HG02973 (cell line): ENCODE measurements around the gene GHITM.
"Not testable (repeated sequence)": the region's sequence is repeated elsewhere in the genome, so short reads cannot be mapped to it uniquely, and the experiment has no call there.

Experiments used
- ATAC-seq: cut with Tn5 transposase; IDR thresholded peaks from one replicate; pipeline ENCODE4 v1.9.1; 2021; ENCODE audit warnings: moderate library complexity; ENCODE audit not compliant: unreplicated experiment

The GHITM gene

DNA sequence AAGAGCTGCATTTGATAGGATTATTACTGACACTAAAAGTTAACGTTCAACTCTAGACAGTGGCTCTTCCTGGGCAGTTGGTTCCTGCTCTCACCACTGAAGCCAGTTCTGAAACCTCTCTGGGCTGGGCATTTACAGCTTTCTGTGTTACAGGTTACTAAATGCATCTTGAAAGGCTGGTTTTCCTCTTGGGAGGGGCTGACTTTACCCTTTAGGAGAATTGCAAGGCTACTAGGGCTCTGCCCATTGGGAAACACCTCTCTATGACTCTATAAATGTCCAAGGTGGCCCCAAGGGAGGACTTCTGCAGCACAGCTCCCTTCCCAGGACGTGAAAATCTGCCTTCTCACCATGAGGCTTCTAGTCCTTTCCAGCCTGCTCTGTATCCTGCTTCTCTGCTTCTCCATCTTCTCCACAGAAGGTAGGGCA, 34.2 kb downstream of the GHITM start, which contains the start of gene GPR15LG:
Gene GPR15LG, plus strand, starts transcription at position 301 of the 429 bp plus-strand sequence. Its CDS starts 51 bp downstream, at position 352.
- ATAC-seq = no peak

DNA sequence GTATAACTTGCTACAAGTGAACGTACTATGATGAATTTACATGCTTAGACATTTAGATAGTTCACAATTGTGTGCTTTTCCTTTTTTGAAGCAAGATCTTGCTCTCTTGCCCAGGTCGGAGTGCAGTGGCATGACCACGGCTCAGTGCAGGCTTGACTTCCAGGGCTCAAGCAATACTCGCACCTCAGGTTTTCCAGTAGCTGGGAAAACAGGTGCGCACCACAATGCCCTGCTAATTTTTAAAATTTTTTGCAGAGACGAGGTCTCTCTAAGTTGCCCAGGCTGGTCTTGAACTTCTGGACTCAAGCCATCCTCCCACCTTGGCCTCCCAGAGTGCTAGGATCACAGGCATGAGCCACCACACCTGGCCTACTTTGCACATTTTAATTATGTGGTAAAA, 36.1 kb downstream of the GHITM start:
- ATAC-seq = no peak

DNA sequence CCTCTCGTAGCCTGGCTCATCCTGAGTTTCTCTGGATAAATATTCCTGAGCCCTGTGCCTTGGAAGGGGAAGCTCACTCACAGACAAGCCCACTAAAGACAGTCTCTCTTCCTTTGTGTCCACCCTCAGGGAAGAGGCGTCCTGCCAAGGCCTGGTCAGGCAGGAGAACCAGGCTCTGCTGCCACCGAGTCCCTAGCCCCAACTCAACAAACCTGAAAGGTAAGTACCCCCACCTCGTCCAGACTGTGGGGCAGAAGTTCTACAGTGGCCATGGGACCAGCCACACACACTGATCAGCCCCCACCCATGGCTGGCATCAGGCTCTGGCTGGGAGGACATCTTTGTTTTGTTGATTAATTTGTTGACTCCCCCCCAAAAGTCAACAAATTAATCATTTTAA, 37.0 kb downstream of the GHITM start:
- no peak for ATAC-seq

DNA sequence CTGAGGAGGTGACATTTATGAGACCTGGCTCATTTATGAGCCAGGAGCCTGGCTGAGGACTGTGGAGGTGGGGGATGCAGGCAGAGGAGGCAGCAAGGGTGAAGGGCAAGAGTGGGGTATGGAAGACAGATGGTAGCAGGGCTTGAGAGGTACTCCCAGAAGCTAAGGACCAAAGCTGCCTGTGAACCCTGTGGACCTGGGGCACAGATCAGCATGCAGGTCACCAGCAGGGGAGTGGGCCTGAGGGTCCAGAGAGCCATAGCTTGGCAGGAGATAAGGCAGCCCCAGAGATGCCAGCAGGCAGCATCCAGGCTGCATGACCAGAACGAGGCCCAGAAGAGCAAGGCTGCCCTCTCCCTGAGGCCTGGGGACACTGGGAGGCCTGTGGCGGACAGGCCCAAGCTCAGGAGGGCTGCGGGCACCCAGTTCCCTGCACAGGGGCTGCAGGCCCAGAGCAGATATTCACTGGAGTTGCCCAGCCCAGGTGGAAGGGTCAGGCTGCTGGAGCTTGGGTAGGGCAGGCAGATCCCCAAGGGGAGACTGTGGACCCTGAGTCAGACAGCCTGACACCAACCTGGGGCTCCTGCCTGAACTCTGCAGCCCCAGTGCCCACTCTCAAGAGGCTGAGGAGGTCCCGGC, 37.6 kb downstream of the GHITM start:
- no peak for ATAC-seq

DNA sequence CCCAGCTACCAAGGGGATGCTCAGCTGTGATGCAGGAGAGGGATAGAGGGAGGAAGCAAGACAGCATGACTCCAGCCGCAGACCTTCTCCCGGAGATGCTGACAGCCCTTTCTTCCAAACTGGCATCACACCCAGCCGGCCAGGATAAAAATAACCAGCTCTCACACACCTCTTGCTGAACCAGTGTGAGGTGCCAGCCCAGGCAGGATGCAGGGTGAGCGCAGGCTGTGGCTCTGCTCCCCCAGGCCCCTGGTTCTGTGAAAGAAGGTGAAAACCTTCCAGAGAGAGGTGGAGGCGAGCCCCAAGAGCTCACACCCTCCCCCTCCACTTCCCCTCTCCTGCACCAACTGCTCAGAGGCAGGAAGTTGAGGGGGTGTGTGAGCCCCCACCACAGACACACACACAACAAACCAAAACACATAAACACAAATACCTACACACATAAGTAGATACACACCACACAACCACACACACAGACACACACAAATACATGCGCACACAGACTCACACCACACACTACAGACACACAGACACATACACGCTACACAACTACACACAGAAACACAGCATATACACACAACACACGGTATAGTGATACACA, 38.3 kb downstream of the GHITM start:
- no peak for ATAC-seq

DNA sequence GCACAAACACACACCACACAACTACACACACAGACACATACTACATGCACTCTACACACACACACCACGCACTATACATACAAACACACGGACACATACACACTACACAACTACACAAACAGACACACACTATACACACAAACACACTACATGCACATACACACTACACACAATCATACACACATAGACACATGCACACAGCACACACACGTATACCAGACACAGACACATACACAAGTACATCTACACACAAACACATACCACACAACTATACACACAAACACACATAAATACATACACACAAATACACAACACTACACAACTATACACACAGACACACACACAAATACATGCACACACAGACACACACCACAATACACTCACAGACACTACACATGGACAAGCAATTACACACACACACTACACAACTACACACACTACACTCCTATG, 38.9 kb downstream of the GHITM start:
- ATAC-seq = no peak

DNA sequence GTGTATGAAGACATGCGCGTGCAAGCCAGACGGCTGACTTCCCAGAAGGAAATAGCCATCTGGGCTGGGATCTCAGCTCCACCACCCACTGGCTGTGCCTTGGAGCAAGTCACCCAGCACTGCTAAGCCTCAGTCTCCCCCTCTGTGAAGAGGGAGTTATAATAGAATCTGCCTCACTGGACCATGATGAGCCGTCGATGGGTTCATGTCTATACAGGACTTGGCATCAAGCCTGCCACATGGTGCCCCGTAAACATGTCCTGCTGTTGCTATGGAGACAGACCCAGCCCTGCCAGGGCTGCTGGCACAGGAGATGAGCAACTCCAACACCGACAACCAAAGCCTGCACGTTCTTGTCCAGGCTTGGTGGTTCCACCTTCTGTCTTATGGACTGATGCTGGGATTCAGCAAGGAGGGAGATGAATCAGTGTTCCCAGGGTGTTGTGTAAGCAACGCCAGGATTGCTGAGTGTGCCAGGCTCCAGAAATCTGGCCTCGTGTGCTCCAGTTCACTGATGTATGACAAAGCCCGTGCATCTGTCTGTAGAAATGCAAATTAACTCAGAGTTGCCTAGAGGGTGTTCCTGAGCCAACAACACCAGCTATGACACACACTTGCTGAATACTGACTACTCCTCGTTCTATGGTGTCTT, 39.9 kb downstream of the GHITM start:
- peak; percentile 92 for ATAC-seq

DNA sequence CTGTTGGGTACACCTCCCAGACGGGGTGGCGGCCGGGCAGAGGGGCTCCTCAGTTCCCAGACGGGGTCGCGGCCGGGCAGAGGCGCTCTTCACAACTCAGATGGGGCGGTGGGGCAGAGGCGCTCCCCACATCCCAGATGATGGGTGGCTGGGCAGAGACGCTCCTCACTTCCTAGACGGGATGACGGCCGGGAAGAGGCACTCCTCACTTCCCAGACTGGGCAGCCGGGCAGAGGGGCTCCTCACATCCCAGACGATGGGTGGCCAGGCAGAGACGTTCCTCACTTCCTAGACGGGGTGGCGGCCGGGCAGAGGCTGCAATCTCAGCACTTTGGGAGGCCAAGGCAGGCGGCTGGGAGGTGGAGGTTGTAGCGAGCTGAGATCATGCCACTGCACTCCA, 41.1 kb downstream of the GHITM start:
- ATAC-seq = not testable (repeated sequence)

DNA sequence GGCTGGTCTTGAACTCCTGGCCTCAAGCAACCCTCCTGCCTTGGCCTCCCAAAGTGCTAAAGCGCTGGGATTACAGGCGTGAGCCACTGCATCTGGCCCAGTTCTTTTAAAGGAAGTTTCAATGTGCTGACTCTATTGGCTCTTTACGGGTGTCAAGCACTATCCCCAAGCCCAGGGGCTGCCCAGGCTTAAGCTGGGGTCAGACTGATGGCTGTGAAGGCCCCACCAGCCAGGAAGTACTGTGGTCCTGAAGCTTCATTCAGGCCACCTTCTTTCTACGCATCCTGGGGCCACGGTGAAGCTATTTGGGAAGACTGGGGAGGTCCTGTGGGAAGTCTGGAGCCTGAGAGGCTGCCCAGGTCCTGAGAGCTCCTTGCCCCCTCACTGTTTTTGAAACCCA, 42.3 kb downstream of the GHITM start:
- no peak for ATAC-seq

DNA sequence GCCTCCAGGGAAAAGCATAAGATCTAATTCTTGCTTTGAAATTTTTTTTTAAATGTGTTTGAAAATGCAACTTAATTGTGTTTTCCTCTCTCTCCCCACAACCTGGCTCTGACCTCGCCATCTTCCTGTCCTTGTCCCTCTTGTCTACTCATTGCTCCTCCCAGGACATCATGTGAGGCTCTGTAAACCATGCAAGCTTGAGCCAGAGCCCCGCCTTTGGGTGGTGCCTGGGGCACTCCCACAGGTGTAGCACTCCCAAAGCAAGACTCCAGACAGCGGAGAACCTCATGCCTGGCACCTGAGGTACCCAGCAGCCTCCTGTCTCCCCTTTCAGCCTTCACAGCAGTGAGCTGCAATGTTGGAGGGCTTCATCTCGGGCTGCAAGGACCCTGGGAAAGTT, 45.2 kb downstream of the GHITM start:
- no peak for ATAC-seq

DNA sequence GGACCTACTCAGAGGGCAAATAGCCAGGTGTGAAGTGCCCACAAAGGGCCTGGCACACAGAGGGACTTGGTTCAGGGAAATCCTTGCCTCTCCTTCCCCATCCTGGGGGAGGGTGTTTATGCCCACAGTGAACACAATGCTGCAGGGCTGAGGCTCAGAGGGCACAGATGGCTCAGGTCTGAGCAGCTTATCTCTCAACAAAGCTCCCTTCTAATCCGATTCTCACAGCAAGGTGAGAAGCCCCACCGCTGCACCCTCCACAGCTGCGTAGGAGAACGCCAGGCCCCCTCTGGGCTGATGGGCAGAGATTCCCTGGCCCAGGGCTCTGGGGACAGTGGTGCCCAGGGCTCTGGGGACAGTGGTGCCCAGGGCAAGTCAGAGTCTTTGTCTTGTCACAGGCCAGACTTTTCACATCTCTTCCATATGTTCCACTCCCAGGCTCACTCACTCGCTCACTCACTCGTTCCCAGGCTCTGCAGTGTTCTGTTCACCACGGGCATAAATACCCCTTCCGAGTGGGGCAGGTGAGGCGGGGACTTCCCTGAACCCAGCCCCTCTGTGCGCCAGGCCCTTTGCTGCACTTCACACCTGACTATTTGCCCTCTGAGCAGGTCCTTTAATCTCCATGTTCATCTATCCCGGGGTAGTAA, 46.3 kb downstream of the GHITM start:
- no peak for ATAC-seq

DNA sequence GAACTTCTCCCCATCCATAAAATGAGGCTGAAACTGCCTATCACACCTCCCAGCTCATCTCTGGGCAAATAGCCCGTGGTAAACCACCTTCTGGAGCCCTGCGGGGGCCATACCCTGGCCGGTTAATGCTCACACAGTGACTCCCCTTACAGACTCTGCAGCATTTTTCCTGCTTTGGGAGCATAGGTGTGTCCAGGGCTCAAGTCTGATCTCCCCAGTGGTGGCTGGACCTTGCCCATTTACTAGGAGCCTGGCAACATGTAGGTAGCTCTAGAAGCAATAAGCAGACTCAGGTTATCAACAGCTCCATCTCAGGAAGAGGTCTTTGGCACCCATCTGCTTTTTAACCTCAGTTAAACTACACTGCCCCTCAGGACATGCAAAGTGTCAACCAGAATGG, 49.5 kb downstream of the GHITM start:
- no peak for ATAC-seq

DNA sequence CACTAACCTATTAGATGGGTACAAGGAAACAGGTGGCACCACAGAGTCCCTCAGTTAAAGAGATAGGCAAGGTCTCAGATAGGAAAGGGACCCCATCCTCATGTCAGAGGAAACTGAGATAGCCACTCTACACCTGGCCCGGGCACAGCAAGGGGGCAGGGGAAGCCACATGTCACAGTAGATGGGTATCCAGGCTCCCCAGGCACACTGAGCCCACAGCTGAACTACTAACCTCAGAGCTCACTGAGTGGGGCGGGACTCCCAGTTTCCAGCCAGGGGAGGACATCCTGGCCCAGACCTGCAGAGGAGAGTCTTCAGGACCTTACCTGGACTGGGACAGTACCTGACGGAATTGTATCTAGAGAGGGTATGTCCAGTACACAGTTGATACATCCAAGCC, 51.3 kb downstream of the GHITM start:
- ATAC-seq = no peak

DNA sequence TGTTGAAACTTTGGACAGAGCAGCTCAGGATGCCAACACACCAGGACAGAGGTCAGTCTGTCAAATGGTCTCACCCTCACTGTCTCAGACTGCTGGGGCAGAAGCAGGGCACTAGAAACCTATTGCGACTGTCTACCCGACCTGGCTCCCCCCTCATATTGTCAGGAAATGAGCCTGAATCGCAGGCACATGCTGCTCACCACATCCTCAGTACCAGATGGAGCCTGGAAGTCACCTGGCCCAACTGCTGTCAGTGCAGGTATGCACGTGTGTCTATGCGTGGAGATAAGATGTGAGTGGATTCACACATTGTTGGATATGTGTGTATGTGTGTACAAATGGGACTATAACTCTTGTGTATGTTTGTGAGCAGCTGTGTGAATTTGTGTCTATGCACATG, 51.8 kb downstream of the GHITM start:
- no peak for ATAC-seq

DNA sequence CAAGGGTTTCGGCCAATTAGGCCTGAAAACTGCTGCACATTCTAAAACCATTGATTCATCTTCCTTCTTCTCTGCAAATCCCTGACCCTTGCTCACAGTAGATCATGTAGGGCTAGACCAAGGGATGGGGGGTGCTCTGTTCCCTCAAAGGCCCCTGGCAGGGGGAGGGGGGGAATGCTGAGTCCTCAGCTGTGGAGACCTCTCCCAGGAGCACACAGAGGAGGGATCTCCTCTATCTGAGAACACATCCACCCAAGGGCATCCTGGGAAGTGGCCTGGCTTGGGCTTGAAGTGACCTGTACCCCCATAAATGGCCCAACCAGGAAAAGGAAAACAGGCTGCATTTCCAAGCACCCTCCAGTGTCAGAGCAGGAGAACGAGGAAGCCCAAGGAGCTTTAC, 54.0 kb downstream of the GHITM start:
- no peak for ATAC-seq

DNA sequence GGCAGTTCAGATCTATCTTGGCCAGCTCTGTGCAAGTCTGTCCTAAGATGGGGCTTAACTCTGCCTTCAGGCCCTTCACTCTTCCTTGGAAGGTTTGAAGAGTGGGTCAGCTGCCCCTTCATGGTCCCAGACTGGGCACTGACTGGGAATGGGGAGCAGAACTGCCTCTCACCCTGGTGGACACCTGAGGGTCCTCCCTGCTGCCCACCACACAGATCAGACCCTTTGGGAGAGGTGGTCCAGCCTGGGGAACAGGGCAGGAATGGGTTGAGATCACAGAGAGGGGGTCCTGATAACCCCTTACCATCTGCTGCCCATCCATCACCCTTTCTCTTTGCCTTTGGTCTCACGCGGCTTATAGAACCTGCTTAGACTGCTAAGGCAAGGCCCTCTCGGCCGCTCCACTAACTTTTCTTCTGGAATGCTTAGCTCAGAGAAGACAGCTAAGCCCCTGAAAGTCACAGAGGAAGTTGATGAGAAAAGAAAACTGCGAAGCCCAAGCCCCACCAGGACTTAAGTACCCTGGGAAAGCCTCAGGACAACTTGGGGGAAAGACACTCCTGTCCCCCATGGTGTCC, 54.6 kb downstream of the GHITM start:
- ATAC-seq = peak; percentile 2

DNA sequence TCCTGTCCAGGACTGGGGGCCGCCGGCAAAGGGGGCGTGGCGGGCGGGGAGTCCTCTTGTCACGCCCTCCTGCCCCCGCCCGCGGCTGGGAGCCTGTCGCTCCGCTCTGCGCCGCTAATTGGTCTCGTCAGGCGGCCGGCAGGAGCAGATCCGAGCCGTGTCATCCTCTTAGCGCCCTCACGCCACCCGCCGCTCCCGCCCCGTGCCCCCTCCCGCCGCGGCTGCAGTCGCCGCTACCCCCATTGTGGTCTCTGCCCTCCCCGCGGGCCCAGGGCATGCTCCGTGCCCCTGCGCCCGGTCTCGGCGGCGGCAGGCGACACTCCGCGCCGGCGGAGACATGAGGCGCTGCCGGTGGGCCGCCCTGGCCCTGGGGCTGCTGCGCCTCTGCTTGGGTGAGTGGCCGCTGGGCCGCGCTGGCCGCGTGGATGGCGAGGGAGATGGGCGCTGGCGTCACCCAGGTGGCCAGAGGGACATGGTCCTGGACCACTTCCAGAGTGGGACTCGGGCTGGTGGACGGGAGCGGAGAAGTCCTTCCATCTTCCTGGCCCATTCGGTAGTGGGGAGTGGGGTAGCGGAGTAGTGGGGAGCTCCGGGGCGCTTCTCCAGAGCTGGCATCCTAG, 55.2 kb downstream of the GHITM start, which contains the start of gene CDHR1:
Gene CDHR1, plus strand, starts transcription at position 114 of the 620 bp plus-strand sequence. Its CDS starts 224 bp downstream, at position 338.
- ATAC-seq = peak; percentile 68

DNA sequence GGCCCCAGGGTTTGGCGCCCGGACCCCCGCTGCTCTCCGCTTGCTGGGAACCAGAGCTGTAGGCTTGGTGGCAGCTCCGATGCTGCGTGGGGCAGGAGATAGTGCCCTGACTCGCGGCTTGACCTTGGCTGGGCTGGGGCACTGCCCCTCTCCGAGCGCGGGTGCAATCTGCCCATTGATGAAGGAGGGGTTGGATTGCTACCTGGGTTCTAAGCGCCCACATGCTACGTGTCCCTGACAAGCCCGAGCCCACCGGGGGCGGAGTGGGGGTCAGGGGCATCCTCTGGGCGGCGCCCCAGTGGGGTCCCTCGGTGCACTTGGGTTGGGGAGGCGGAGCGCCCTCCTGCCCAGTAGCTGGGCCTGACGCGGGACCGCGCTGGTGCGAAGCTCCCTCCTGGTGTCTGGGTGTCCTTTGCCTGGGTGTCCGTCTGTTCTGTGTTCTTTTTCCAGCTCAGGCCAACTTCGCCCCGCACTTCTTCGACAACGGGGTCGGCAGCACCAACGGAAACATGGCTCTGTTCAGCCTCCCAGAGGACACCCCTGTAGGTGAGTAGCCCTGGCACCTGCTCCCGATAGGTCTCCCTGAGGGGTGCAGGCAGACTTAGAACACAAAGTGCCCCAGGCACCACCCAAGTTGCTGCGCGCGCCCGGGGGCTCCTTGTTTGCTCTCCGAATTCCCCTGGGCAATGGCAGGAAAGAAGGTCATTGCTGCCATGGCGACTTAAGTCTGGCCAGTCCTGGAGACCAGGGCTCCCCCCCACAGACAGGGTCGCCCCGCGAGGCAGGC, 55.9 kb downstream of the GHITM start:
- no peak for ATAC-seq

DNA sequence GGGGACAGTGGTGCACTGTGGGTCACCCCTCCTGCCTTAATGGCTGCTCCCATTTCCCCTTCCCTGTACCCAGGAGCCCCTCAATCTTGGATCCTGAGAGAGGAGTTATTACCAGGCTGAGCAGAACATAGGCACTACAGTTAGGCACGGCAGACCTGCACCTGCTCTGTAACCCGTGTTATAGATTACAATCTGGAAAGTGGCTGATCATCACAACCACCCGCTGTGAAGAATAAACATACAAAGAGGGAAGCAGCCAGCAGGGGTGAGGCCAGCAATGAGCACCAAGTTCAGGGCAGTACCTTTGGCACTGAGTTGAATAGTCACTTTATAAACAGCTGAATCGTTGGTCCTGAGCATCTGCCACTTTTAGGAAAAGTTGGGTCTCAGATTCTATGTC, 56.8 kb downstream of the GHITM start:
- ATAC-seq = no peak

DNA sequence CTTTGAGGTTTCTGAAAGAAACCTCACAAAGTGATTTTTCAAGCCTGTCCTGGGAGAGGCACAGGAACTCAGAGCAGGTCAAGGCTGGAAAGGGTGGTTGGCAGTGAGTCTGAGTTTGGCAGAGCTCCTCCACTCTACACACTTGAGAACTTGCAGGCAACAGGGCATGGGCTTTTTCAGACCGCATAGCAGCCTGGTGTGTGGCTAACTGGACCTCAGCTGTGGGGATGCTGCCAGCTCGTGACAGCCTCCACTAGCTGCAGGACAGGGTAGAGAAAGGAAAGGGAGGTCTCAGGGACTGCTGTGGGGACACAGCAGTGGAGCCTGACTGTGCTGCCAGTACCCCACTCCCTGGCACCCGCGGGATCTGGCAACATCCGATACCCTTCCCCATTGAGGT, 57.6 kb downstream of the GHITM start:
- ATAC-seq = no peak
